ENCODE measurements around the gene LRP1.

LRP1 gene

DNA sequence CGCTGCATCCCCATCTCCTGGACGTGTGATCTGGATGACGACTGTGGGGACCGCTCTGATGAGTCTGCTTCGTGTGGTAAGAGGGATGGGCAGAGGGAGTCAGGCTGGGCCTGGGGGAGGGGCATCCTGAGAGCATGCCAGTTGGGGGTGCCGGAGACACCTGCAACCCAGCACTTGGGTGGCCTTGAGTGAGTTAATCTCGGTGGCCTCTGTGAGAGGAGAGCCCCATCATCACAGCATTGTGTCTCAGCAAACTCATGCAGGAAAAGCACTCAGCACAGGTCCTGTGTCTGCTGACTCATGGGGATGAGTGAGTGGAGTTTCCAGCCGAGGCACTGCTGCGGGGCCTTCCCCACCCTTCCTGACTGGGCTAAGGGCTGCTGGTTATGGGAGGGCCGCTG, 38.7 kb downstream of the LRP1 start:
- no peak overlapping the region for H3K4me3 ChIP-seq (ENCODE audit: low read depth, low read length)
- in situ Hi-C loops (cut with HindIII; ENCODE audit: low sequenced_read_pairs) = no loop called here
- peak; percentile 76 for DNase-seq (ENCODE audit: low read depth, low spot score)
- TF ChIP-seq, protein P1, sequence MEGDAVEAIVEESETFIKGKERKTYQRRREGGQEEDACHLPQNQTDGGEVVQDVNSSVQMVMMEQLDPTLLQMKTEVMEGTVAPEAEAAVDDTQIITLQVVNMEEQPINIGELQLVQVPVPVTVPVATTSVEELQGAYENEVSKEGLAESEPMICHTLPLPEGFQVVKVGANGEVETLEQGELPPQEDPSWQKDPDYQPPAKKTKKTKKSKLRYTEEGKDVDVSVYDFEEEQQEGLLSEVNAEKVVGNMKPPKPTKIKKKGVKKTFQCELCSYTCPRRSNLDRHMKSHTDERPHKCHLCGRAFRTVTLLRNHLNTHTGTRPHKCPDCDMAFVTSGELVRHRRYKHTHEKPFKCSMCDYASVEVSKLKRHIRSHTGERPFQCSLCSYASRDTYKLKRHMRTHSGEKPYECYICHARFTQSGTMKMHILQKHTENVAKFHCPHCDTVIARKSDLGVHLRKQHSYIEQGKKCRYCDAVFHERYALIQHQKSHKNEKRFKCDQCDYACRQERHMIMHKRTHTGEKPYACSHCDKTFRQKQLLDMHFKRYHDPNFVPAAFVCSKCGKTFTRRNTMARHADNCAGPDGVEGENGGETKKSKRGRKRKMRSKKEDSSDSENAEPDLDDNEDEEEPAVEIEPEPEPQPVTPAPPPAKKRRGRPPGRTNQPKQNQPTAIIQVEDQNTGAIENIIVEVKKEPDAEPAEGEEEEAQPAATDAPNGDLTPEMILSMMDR (IDR thresholded peaks at IDR 0.05; ENCODE audit: low read depth, low read length) = no peak

DNA sequence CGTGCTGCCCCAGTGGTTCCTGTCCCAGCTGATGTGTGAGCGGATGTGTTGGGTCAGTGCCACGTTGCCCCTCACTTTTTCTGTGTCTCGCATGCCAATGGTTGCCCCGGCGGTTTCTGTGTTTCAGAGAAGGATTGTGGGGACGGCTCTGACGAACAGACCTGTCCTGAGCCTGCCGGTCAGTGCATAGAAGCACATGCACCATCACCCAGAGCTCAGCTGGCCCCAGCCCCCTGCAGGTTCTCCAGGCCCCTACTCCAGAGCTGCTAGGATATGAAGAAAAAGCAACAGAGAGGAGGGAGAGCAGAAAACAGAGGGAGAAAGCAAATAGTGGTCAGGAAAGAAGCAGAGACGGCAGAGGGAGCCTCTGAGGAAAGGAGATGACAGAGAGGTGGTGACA, 39.8 kb downstream of the LRP1 start:
- in situ Hi-C loops (cut with HindIII; ENCODE audit: low sequenced_read_pairs) = no loop called here
- no peak overlapping the region for H3K4me3 ChIP-seq (ENCODE audit: low read depth, low read length)
- TF ChIP-seq, protein P1 (IDR thresholded peaks at IDR 0.05; ENCODE audit: low read depth, low read length) = no peak
- DNase-seq (ENCODE audit: low read depth, low spot score) = no peak

DNA sequence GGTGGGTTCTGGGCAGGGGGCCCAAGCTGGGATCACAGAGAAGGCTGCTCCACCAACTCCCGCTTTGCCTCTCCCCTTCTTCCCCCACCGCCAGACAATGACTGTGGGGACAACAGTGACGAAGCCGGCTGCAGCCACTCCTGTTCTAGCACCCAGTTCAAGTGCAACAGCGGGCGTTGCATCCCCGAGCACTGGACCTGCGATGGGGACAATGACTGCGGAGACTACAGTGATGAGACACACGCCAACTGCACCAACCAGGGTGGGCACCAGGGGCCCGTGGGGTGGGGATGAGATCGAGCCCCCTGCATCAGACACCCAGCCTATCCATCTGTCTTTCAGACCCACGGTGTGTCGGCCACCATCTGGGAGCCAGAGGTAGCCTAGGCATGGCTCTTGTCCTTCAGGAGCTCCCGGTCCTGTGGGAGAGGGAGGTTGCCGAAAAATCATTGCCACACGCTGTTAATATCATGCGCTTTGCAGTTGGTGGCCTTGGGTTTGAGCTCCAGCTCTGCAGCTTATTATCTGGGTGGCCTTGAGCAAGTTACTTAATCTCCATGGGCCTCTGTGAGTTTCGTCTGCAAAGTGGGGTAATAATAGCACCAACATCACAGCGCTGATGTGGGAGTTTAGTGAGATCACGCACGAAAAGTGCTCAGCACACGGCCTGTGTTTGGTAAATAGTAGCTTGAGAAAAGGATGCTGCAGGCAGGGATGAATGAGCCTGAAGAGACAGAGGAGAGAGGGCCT, 40.9 kb downstream of the LRP1 start:
- TF ChIP-seq, protein P1 (IDR thresholded peaks at IDR 0.05; ENCODE audit: low read depth, low read length) = no peak
- in situ Hi-C loops (cut with HindIII; ENCODE audit: low sequenced_read_pairs) = no loop called here
- no peak overlapping the region for H3K4me3 ChIP-seq (ENCODE audit: low read depth, low read length)
- DNase-seq (ENCODE audit: low read depth, low spot score) = no peak

DNA sequence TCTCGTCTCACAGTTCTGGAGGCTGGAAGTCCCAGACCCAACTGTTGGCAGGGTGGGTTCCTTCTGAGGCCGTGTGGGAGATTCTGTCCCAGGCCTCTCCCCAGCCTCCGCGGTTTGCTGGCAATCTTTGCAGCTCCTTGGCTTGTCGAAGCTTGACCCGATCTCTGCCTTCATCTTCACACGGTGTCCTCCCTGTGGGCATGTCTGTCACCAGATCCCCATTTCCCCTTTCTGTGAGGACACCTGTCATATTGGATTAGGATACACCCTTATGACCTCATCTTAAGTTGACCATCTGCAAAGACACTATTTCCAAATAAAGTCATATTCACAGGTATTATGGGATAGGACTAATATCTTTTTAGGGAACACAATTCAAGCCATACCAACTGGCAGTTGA, 41.7 kb downstream of the LRP1 start:
- DNase-seq (ENCODE audit: low read depth, low spot score) = no peak
- in situ Hi-C loops (cut with HindIII; ENCODE audit: low sequenced_read_pairs) = loop anchor here (5.0 kb wide), 1 partner anchor 38 kb away; no protein-coding TSS in a partner anchor
- no peak overlapping the region for H3K4me3 ChIP-seq (ENCODE audit: low read depth, low read length)
- TF ChIP-seq, protein P1 (IDR thresholded peaks at IDR 0.05; ENCODE audit: low read depth, low read length) = no peak

DNA sequence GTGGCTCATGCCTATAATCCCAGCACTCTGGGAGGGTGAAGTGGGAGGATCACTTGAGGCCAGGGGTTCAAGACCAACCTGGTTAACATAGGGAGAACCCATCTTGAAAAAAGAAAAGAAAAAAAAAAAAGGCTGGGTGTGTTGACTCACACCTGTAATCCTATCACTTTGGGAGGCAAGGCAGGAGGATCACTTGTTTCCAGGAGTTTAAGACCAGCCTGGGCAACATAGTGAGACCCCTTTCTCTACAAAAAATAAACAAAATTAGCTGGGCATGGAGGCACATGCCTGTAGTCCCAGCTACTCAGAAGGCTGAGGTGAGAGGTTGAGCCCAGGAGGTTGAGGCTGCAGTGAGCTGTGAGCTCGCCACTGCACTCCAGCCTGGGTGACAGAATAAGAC, 42.1 kb downstream of the LRP1 start:
- TF ChIP-seq, protein P1 (IDR thresholded peaks at IDR 0.05; ENCODE audit: low read depth, low read length) = no peak
- no peak for DNase-seq (ENCODE audit: low read depth, low spot score)
- H3K4me3 ChIP-seq (ENCODE audit: low read depth, low read length) = no peak overlapping the region
- in situ Hi-C loops (cut with HindIII; ENCODE audit: low sequenced_read_pairs) = loop anchor here (5.0 kb wide), 1 partner anchor 38 kb away; no protein-coding TSS in a partner anchor

DNA sequence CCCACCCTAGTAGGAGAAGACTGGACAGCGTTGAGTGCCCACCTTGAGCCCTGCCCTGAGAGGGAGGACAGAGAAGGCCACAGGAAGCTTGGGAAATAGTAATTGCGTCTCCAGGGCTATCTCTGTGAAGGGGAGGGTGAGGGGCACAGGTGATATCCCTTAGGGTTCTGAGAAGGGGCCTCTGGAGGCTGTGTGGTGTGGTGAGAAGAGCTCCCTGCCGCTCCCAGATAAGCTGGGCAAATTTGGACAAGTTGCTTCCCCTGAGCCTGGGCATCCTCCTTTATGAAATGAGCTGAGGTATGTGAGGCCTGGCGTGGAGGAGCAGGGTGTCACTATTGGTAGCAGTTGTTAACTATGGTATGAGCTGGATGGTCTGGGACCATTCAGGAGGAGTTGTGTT, 42.6 kb downstream of the LRP1 start:
- TF ChIP-seq, protein P1 (IDR thresholded peaks at IDR 0.05; ENCODE audit: low read depth, low read length) = no peak
- in situ Hi-C loops (cut with HindIII; ENCODE audit: low sequenced_read_pairs) = loop anchor here (5.0 kb wide), 1 partner anchor 39 kb away; no protein-coding TSS in a partner anchor
- no peak overlapping the region for H3K4me3 ChIP-seq (ENCODE audit: low read depth, low read length)
- no peak for DNase-seq (ENCODE audit: low read depth, low spot score)
